T-helper 1 cell treated with Interleukin-12 subunit alpha and Interleukin-12 subunit beta and Interleukin-4 antibody, amounts not matched to agents 30 ng/mL and 1 ng/mL, for 36 hours (primary cell): ENCODE measurements around the gene GASK1B. TPM values are rescaled to one million over a fixed set of nuclear protein-coding genes. Genes with fewer than 3 reads are reported as not detected.

Source experiments
- intact Hi-C: fragments of 100-400 bp; cut with micrococcal nuclease; formaldehyde crosslinking; loops from one replicate; pipeline ENCODE4 v1.15.1; 2024
- total RNA-seq: library from RNA; stranded (reverse); gene quantifications from 2 replicates; pipeline ENCODE4 v1.2.3, GENCODE V29; 2022

Gene GASK1B
- total RNA-seq, 1 donor from 2014 or later = not detected

GRCh38 chr4:158189422-158189821 lies 16.6 kb upstream of the GASK1B start:
- intact Hi-C loops = no loop called here

GRCh38 chr4:158186815-158187214 lies 14.0 kb upstream of the GASK1B start:
- intact Hi-C loops = no loop called here

DNA sequence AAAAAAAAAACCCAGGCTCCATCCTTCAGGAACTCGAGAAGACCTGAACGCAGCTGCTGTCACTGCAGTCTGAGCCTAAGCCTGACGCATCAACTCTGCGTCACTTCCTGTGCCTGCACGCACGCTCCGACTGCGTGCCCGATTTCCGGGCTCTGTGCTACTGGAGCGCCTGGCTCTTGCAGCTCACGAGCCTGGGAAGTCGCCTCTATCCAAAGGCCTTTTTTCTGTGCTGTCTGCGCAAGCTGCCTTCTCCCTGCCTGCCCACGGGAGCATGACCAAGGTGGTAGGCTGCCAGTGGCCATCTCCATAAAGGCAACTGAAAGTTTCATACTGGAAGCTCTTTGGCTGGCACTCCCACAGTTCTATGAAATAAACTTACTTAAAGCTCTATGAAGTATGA lies 9.9 kb upstream of the GASK1B start:
- intact Hi-C loops = no loop called here

DNA sequence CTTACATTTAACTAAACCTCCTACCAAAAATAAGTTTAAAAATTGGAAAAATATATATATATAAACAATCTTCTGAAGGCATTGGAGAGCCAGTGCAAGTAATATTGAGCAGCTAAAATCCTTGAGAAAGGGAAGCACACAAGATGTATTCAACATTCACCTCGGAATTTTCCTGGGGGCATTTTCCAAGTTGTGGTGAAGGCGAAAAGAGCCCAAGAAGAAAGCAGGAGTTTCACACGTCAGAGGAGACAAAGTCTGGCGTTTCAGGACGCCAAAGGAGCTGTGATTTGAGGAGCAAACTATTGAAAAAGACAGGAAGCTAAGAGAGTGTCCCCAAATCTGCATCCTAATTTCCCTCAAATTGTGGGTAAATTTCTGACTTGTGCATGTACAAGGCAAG lies 9.1 kb upstream of the GASK1B start:
- intact Hi-C loops = no loop called here

GRCh38 chr4:158179465-158179864 lies 6.6 kb upstream of the GASK1B start:
- intact Hi-C loops = no loop called here

DNA sequence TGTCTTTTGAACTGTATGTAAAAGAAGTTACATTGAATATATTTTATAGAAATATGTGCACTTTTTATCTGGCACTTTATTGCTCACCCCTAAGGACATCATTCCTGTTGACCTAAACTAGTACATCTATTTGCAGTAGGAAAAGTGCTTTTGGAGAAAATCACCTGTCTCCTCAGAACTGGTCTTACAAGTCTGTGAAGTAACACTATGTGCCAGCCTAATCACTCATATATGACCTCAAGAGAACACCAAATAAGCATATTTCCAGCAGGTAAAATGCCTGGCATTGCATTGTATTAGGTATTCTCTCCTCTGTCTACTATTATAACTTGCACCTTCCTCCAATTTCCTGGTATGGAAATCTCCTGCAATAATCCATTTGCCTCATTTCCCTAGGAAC lies 4.0 kb upstream of the GASK1B start:
- intact Hi-C loops = no loop called here

DNA sequence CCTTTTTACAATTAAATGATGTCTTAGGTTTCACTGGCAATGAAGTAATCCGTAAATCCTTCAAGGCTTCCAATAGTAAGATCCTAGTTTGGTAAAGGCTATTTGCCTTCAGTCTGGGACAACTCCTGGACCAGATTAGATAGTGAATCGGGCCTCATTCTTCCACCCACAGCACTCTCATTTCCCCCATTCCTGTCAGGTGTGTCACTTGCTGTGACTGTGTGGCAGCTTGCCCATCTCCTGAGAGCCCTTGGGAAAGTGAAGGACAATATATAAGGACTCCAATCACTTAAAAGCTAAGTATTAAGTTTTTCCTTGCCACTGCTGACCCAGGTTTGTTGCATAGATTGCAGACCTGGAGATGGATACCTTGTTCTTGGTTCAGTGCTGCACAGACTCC lies 3.3 kb upstream of the GASK1B start:
- intact Hi-C loops = no loop called here

DNA sequence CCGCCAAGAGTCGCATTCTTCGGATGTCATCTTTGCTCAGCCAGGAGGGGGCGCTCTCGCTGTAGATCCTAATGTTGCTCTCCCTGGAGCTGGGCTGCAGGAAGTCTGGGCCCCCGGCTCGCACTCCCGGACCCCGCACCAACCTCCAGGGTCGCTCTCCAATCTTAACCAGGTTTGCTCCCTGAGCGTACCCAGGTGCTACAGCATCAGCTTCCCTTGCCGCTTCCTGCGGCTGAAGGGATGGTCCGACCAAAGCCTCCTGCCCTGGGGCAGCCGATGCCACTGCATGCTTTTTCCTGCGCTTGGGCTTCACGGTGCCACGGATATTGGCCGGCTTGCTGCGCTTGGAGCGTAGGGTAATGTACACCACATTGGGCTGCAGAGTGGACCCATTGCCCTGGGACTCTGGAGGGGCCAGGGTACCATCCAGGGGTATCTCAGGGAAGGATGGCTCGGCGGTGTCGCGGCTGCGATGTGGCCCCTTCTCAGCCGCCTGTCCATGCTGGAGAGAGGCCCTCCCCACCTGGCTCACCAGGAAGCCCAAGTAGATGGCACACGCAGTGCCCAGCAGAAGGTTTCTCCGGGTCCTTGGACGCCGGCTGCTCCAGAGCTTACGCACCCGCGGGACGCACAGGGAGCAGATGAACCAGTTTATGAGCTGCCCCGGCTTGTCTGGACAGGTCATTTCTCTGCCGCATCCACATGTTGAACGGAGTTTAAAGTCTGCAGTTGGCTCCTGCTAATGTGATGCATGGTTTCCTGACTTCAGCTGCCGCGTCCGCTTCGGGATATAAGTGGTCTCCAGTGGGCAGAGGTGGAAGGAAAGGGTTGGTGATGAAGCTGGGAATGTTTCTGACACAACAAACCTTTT lies 1.9 kb downstream of the GASK1B start:
- intact Hi-C loops = loop anchor here (2.0 kb wide), 1 partner anchor 84 kb away; no protein-coding TSS in a partner anchor

DNA sequence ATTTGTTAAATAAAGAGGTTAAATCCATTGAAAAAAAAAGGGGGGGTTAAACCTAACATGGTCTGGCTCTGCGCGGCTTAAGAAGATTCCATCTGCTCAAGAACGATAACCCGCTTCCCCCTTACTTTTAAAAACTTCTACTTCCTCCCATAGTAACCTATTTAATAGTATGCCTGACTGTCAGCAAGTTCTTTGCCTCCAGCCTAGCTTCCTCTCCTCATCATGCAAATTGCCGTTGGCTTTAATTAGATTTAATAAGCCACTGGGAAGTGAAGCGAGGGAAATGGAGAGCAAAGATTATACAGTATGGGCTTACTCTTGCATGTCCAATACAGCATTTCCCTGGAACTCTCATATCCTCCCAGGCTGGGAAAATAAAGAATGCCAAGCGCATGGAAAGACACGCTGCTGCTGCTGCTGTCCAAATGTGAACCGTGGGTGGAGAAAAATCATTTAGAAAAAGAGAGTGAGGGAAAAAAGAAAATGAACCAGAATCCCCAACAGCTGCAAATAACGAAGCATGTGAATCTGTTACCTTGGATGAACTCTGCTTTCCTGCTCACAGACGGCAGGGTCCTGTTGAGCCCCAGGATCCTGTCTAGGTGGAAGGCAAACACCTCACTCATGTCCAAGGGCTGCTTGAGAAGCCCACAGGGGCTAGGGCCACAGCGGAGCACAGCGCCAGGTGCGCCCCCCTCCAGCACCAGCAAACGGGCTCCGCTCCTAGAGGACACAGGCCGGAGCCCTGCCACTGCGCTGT lies 2.7 kb downstream of the GASK1B start:
- intact Hi-C loops = loop anchor here (2.0 kb wide), 1 partner anchor 85 kb away; no protein-coding TSS in a partner anchor

- intact Hi-C loops = no loop called here
Observed at GRCh38 chr4:158169506-158169905, 3.3 kb downstream of the GASK1B start.

GRCh38 chr4:158168606-158169005 lies 4.2 kb downstream of the GASK1B start:
- intact Hi-C loops = no loop called here

GRCh38 chr4:158166701-158167100 lies 6.1 kb downstream of the GASK1B start:
- intact Hi-C loops = no loop called here

GRCh38 chr4:158164768-158165213 lies 8.0 kb downstream of the GASK1B start:
- intact Hi-C loops = no loop called here

- intact Hi-C loops = no loop called here
Observed at GRCh38 chr4:158163941-158164767, 8.7 kb downstream of the GASK1B start.

DNA sequence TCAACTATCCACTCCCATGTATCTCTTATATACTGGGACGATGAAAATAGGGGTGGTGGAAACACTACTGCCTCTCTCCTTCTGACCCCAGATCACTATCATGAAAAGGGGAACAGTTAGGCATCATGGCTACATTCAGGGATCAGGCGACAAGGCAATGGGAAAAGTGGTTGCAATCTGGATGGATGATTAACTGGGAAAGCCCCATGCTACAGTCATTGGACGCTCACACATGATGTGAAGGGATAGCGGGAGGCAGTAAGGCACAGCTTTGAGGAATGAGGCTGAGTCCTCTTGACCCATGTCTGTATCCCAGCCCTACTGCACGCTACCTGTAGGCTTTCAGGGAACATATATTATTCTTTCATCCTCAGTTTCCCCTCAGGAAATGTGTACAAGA lies 10.2 kb downstream of the GASK1B start:
- intact Hi-C loops = no loop called here

GRCh38 chr4:158161551-158162354 lies 11.1 kb downstream of the GASK1B start:
- intact Hi-C loops = no loop called here

DNA sequence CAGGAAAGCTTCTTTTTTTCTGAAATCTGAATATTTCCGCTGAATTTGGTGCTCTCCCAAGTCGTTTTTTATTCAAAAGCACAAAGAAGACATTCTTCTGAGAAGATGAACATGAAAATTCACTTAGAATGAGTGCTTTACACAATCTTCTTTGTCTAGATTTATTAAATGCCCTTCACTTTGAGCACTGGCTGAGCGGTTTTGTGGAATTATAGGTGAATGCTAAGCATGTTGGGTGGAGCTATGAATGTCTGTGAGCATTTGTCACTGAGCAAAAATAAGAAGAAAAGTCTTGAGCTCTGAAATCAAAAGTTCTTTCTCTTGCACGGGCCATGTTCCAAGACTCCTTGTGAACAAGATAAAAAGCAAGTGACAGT lies 13.1 kb downstream of the GASK1B start:
- intact Hi-C loops = no loop called here

DNA sequence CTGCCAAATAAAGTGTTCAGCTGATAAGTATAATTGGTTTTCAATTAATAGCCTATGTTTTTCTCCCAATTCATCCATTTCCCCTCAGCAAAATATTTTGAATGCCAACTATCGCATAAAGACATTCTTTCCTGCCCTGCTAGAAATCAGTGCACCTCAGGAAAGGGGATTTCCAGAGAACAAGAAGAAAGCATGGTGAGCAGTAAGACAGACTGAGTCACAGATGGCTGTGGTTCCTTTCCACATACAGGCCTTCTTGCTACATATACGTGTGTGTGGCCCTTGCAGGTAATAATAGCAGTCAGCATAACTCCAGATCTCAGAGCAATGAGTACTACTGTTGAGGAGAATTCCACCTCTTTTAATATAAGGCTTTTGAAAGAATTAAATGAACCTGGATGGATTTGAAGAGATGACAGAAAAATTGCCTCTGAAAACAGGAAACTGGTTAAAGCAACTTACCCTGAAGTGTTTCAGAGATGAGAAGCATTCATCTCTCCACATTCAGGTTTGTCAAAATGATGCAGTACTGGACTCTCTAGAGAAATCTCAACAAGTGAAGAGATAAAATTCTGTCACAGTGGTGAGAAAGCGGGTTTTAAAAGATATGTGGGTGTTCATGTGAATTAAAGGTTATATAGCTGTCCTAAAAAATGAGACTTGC lies 13.6 kb downstream of the GASK1B start:
- intact Hi-C loops = no loop called here

DNA sequence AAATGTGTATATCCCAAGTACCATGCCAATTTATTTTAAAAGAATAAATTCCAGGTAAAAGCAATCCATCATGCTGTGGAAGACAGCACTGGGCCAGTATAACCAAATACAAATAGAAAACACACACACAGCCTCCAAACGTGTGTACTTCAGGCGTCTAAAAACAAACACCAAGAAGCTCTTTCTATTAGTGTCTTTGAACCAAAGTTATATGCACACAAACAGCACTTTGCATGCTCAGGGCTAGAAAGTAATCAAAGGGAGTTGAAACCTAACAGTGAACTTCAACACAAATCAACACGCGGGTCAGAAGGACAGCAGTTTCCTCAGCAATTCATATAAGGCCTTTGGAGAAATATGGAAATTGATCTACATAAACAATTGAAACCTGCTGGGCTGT lies 15.4 kb downstream of the GASK1B start:
- intact Hi-C loops = no loop called here

- intact Hi-C loops = no loop called here
Observed at GRCh38 chr4:158155656-158156356, 17.0 kb downstream of the GASK1B start.
